HCT116 (cell line): ENCODE results near the gene MFN2. TPM values are rescaled to one million over a fixed set of nuclear protein-coding genes. Genes with fewer than 3 reads are reported as not detected.

Experiments
- ATAC-seq: fragments of 200-7000 bp; cut with Tn5 transposase; 2 replicates; pipeline ENCODE4 v1.9.1; 2020; ENCODE audit warnings: mild to moderate bottlenecking, moderate library complexity
- BruUV-seq: library from RNA; stranded (reverse); fragments of 400-500 nt; replicated peaks from 2 replicates; lab custom pipeline; 2021; lab: Mats Ljungman, UMichigan
- CTCF ChIA-PET: fragments of 300-600 bp; sonication (Branson Sonifier 250); formaldehyde crosslinking; loops from one replicate; lab custom pipeline; 2021; ENCODE audit warnings: antibody characterized with exemption; lab: Charles Lee
- POLR2A ChIA-PET: fragments of 300-600, 350-600 bp; sonication (Branson Sonifier 250); formaldehyde crosslinking; loops from one replicate; lab custom pipeline; 2021; ENCODE audit warnings: antibody characterized with exemption; lab: Charles Lee
- RAD21 ChIA-PET, 2 experiments: fragments of 300-600 bp; sonication (Branson Sonifier 250); formaldehyde crosslinking; loops; one replicate each; lab custom pipeline; 2023; ENCODE audit warnings: low total read pairs in 2 of 2; ENCODE audit not compliant: uncharacterized antibody in 2 of 2, unreplicated experiment in 2 of 2, low non-redundant PET in 1 of 2; lab: Charles Lee
- DNase-seq: peaks from one replicate; pipeline ENCODE4 v3.0.0-alpha.2; 2010; ENCODE audit warnings: low read depth, low spot score
- H2AFZ ChIP-seq: fragments of 200-600 bp; shearing (Covaris generic), sonication (generic); 2 replicates; pipeline ENCODE4 v1.6.1; 2017; ENCODE audit warnings: low read depth, mixed run types, mixed read lengths, antibody characterized with exemption, low read length; ENCODE audit not compliant: poor library complexity, severe bottlenecking
- H3K27ac ChIP-seq: 2 replicates; pipeline ENCODE4 v1.5.1; 2012; ENCODE audit warnings: low read depth, low read length
- H3K27me3 ChIP-seq: fragments of 200-600 bp; sonication (generic); 2 replicates; pipeline ENCODE4 v1.6.1; 2016; ENCODE audit warnings: mixed run types, low read length, mixed read lengths; ENCODE audit not compliant: insufficient read depth
- H3K36me3 ChIP-seq, 2 experiments: fragments of 200-500 bp in 1 of 2; fragments of 200-600 bp in 1 of 2; sonication (Bioruptor generic) in 1 of 2; sonication (generic) in 1 of 2; 2 replicates each; pipeline versions ENCODE4 v1.5.1 to v1.6.1; 2014 to 2016; ENCODE audit warnings: low read length in 2 of 2, inconsistent platforms in 1 of 2, mixed read lengths in 1 of 2, mixed run types in 1 of 2; ENCODE audit not compliant: insufficient read depth in 2 of 2, control insufficient read depth in 1 of 2
- H3K4me1 ChIP-seq, 2 experiments: fragments of 200-600 bp in 1 of 2; sonication (generic) in 1 of 2; 2 replicates each; pipeline versions ENCODE4 v1.5.1 to v1.6.1; 2012 to 2017; ENCODE audit warnings: low read length in 2 of 2, inconsistent platforms in 1 of 2, mild to moderate bottlenecking in 1 of 2, mixed read lengths in 1 of 2, mixed run types in 1 of 2, moderate library complexity in 1 of 2; ENCODE audit not compliant: insufficient read depth in 2 of 2, control insufficient read depth in 1 of 2
- H3K4me2 ChIP-seq: fragments of 200-600 bp; sonication (generic); 2 replicates; pipeline ENCODE4 v1.6.1; 2017; ENCODE audit warnings: mixed run types, low read length, mixed read lengths
- H3K4me3 ChIP-seq, 2 experiments: fragments of 200-600 bp in 1 of 2; sonication (generic) in 1 of 2; replicated peaks in 1 of 2; 2 replicates each; pipeline ENCODE4 v1.5.1; 2011 to 2016; ENCODE audit warnings: low read length in 2 of 2, control low read depth in 1 of 2, low read depth in 1 of 2, mild to moderate bottlenecking in 1 of 2, mixed read lengths in 1 of 2, mixed run types in 1 of 2
- H3K79me2 ChIP-seq: fragments of 200-600 bp; sonication (generic); 2 replicates; pipeline ENCODE4 v1.6.1; 2017; ENCODE audit warnings: mild to moderate bottlenecking, mixed run types, low read length, moderate library complexity, mixed read lengths; ENCODE audit not compliant: insufficient read depth
- H3K9ac ChIP-seq: fragments of 200-600 bp; sonication (generic); 2 replicates; pipeline ENCODE4 v1.6.1; 2016; ENCODE audit warnings: low read length, mixed read lengths
- H3K9me2 ChIP-seq: fragments of 200-600 bp; sonication (generic), shearing (Covaris generic); 2 replicates; pipeline ENCODE4 v1.6.1; 2017; ENCODE audit warnings: mixed run types, mild to moderate bottlenecking, moderate library complexity; ENCODE audit not compliant: insufficient read depth
- H3K9me3 ChIP-seq, 2 experiments: fragments of 200-500 bp in 1 of 2; fragments of 200-600 bp in 1 of 2; sonication (Bioruptor generic) in 1 of 2; sonication (generic) in 1 of 2; 2 replicates each; pipeline ENCODE4 v1.6.1; 2014 to 2017; ENCODE audit warnings: low read length in 2 of 2, mixed read lengths in 2 of 2, inconsistent platforms in 1 of 2, low read depth in 1 of 2, mild to moderate bottlenecking in 1 of 2, mixed run types in 1 of 2, moderate library complexity in 1 of 2; ENCODE audit not compliant: control insufficient read depth in 1 of 2, insufficient read depth in 1 of 2
- H4K20me1 ChIP-seq: fragments of 200-600 bp; sonication (generic), shearing (Covaris generic); 2 replicates; pipeline ENCODE4 v1.6.1; 2017; ENCODE audit warnings: mixed run types, mild to moderate bottlenecking, moderate library complexity; ENCODE audit not compliant: insufficient read depth
- CBX3 ChIP-seq: IDR thresholded peaks from 2 replicates; pipeline ENCODE4 v1.6.1; 2012; ENCODE audit warnings: low read depth
- EGR1 ChIP-seq: IDR thresholded peaks from 2 replicates; pipeline ENCODE4 v1.6.1; 2012; ENCODE audit warnings: low read depth
- EZH2 ChIP-seq: fragments of 200-600 bp; sonication (generic); IDR thresholded peaks from 2 replicates; pipeline ENCODE4 v1.6.1; 2017; ENCODE audit warnings: antibody characterized with exemption, mixed run types
- EZH2phosphoT487 ChIP-seq: fragments of 200-600 bp; IDR thresholded peaks from 2 replicates; pipeline ENCODE4 v1.6.1; 2018; ENCODE audit warnings: antibody characterized with exemption, borderline replicate concordance
- FOSL1 ChIP-seq: IDR thresholded peaks from 2 replicates; pipeline ENCODE4 v1.6.1; 2012; ENCODE audit warnings: low read depth
- MAX ChIP-seq: IDR thresholded peaks from 2 replicates; pipeline ENCODE4 v1.6.1; 2012
- RAD21 ChIP-seq: IDR thresholded peaks from 2 replicates; pipeline ENCODE4 v1.6.1; 2012; ENCODE audit warnings: low read depth, mild to moderate bottlenecking
- SIN3A ChIP-seq: IDR thresholded peaks from 2 replicates; pipeline ENCODE4 v1.6.1; 2012; ENCODE audit warnings: low read depth
- SRF ChIP-seq: IDR thresholded peaks from 2 replicates; pipeline ENCODE4 v1.6.1; 2012; ENCODE audit warnings: low read depth
- TCF7L2 ChIP-seq: IDR thresholded peaks from 2 replicates; pipeline ENCODE4 v1.7.0; 2011; ENCODE audit warnings: borderline replicate concordance, inconsistent platforms; ENCODE audit not compliant: insufficient read depth, insufficient read length; ENCODE audit errors: extremely low read depth
- YY1 ChIP-seq: IDR thresholded peaks from 2 replicates; pipeline ENCODE4 v1.6.1; 2011; ENCODE audit warnings: low read length, low read depth, moderate library complexity, mild to moderate bottlenecking; ENCODE audit not compliant: insufficient replicate concordance; ENCODE audit errors: extremely low read depth
- ZFX ChIP-seq: fragments of 450-650 bp; IDR thresholded peaks from 2 replicates; pipeline ENCODE4 v1.6.1; 2017
- ZNF274 ChIP-seq: fragments of 200-500 bp; sonication (Bioruptor generic); IDR thresholded peaks from 2 replicates; pipeline ENCODE4 v1.6.1; 2014; ENCODE audit warnings: mild to moderate bottlenecking, low read depth, low read length, inconsistent platforms
- intact Hi-C: fragments of 100-400 bp; cut with micrococcal nuclease; formaldehyde crosslinking; loops from 2 replicates; pipeline ENCODE4 v1.10.0; 2022
- total RNA-seq: library from RNA; stranded (reverse); gene quantifications from one replicate; pipeline ENCODE4 v1.2.1, GENCODE V29; 2021; ENCODE audit not compliant: unreplicated experiment

The MFN2 gene
- total RNA-seq, 1 experiment from 2014 or later, result 83.0 TPM

- DNase-seq (no peak), ATAC-seq (no peak)
- Histone ChIP-seq H3K4me3 (no peak overlapping the region), H3K79me2 (peaks cover 10% of the 10 kb centered on the region; the same call in 1 of the 2 replicates), H3K27me3 (no peaks in the 10 kb centered on the region), H3K9me2 (no peaks in the 10 kb centered on the region), H4K20me1 (no peaks in the 10 kb centered on the region), H3K9me3 (no peaks in the 10 kb centered on the region), H3K36me3 (peaks cover 10 to 14% of the 10 kb centered on the region in 2 experiments; a peak in 3 of 4 replicates), H3K27ac (no peak overlapping the region), H3K4me1 (peaks cover 0 to 26% of the 10 kb centered on the region in 2 experiments; a peak in 2 of 4 replicates), H2AFZ (no peak overlapping the region), H3K9ac (no peak overlapping the region), H3K4me2 (no peak overlapping the region)
- intact Hi-C loops, result no loop called here
- ChIA-PET POLR2A (interaction anchor here (0.7 kb wide), 1 partner anchor 107 kb away, joined by 5 read pairs; no protein-coding TSS in a partner anchor), CTCF (no interaction called here), RAD21 (no interaction called here)
- no TSS peak for BruUV-seq
- TF ChIP-seq EZH2, result no peak
- no peak for TF ChIP-seq MAX
- TF ChIP-seq TCF7L2, result no peak
- no peak for TF ChIP-seq ZNF274
- no peak for TF ChIP-seq EGR1
- no peak for TF ChIP-seq YY1
- no peak for TF ChIP-seq FOSL1
- TF ChIP-seq RAD21, result no peak
- TF ChIP-seq CBX3, result no peak
- TF ChIP-seq SRF, result no peak
- no peak for TF ChIP-seq SIN3A
- TF ChIP-seq ZFX, result no peak
- no peak for TF ChIP-seq EZH2phosphoT487
These were observed 35.3 kb downstream of the MFN2 start for GRCh38 chr1:12015499-12015898.
